Nephron progenitor cell (in vitro differentiated cells): Measurements from ENCODE around the gene TEX29.

Experiments used
- DNase-seq: peaks from one replicate; pipeline ENCODE4 v3.0.0; 2021
- H3K27ac Mint-ChIP-seq: 2 replicates; pipeline ENCODE4 v1.8.0; 2021; ENCODE audit warnings: mild to moderate bottlenecking, moderate library complexity, mixed read lengths
- H3K27me3 Mint-ChIP-seq: 2 replicates; pipeline ENCODE4 v1.8.0; 2021; ENCODE audit warnings: mild to moderate bottlenecking, low read depth, mixed read lengths; ENCODE audit not compliant: poor library complexity
- H3K36me3 Mint-ChIP-seq: 2 replicates; pipeline ENCODE4 v1.8.0; 2021; ENCODE audit warnings: low read depth, mixed read lengths
- H3K4me1 Mint-ChIP-seq: 2 replicates; pipeline ENCODE4 v1.8.0; 2021; ENCODE audit warnings: mixed read lengths
- H3K4me3 Mint-ChIP-seq: 2 replicates; pipeline ENCODE4 v1.8.0; 2021; ENCODE audit warnings: mild to moderate bottlenecking, moderate library complexity, mixed read lengths
- H3K9me3 Mint-ChIP-seq: 2 replicates; pipeline ENCODE4 v1.8.0; 2021; ENCODE audit warnings: mild to moderate bottlenecking, moderate library complexity, mixed read lengths
- TF ChIP-seq, protein P1 (sequence below): fragments of 200-600 bp; sonication (generic); IDR thresholded peaks from 2 replicates; pipeline ENCODE4 v1.5.0; 2021; ENCODE audit warnings: antibody characterized with exemption

Gene TEX29

DNA sequence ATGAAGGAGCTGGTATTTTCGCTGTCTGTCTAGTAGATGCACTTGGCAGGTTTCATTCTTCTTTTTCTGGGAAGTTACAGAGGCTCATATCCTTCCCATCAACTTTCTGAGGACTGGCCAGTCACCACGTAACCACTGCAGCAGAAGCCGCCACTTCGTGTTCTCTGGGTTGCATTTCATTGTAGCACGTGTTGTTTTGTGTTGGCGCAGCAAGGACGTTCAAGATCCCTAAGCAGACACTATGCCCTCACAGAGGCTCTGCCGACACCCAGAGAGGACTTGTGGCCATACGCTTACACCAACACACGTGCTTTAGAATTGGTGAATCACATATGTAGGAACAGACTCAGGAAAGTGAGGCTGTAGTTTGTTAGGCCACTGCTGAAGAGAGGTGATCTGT, 42.2 kb upstream of the TEX29 start:
- Mint-ChIP-seq H3K27ac (peak overlapping the region; percentile 64), H3K9me3 (no peaks in the 10 kb centered on the region), H3K4me1 (no peaks in the 10 kb centered on the region), H3K4me3 (no peak overlapping the region), H3K36me3 (peaks cover 39% of the 10 kb centered on the region), H3K27me3 (no peaks in the 10 kb centered on the region)
- no peak for DNase-seq
- TF ChIP-seq, protein P1, sequence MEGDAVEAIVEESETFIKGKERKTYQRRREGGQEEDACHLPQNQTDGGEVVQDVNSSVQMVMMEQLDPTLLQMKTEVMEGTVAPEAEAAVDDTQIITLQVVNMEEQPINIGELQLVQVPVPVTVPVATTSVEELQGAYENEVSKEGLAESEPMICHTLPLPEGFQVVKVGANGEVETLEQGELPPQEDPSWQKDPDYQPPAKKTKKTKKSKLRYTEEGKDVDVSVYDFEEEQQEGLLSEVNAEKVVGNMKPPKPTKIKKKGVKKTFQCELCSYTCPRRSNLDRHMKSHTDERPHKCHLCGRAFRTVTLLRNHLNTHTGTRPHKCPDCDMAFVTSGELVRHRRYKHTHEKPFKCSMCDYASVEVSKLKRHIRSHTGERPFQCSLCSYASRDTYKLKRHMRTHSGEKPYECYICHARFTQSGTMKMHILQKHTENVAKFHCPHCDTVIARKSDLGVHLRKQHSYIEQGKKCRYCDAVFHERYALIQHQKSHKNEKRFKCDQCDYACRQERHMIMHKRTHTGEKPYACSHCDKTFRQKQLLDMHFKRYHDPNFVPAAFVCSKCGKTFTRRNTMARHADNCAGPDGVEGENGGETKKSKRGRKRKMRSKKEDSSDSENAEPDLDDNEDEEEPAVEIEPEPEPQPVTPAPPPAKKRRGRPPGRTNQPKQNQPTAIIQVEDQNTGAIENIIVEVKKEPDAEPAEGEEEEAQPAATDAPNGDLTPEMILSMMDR, result no peak

DNA sequence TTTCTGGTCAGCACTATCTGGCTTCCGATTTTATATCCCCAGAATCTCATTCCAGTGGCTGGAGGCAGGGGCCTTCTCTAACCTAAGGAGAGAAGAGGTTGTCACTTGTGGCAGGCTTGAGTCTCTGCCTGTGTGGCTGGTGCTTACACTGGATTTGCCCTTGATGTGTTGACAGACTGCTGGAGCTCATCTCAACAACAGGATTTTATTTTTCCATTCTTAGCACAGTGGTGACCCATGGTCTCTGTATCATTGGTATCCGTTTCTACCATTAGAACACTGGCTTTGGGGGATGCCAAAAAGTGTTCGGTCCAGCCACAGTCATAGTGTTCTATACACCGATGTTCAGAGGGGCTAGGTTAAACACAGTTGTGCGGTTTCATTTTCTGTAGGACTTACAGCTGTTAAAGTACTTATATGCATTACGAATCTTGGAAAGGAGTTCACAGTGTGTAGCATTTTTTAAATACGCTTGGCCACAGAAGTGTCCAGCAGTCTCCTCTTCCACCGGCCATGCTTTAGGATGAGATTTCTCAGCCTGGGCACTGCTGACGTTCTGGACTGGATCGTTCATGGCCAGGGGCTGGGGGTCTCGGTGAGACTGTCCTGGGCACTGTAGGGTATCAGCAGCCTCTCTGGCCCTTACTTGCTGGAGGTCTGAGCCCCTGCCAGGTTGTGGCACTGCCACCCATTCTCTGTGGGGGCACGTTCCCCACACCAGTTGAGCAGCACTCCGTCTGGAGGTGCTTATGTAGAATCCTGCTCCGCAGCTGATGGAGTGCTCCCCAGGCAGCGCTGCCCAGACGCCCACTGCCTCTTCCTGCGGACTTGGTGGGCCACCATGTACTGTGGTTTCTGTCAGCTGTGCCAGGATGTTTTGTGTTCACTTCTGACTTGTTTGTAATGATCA, 41.4 kb upstream of the TEX29 start:
- TF ChIP-seq, protein P1, result no peak
- H3K4me3 Mint-ChIP-seq, result no peak overlapping the region
- peaks cover 46% of the 10 kb centered on the region for H3K36me3 Mint-ChIP-seq
- H3K4me1 Mint-ChIP-seq, result no peaks in the 10 kb centered on the region
- no peak for DNase-seq
- no peaks in the 10 kb centered on the region for H3K9me3 Mint-ChIP-seq
- H3K27me3 Mint-ChIP-seq, result no peaks in the 10 kb centered on the region
- no peak overlapping the region for H3K27ac Mint-ChIP-seq

DNA sequence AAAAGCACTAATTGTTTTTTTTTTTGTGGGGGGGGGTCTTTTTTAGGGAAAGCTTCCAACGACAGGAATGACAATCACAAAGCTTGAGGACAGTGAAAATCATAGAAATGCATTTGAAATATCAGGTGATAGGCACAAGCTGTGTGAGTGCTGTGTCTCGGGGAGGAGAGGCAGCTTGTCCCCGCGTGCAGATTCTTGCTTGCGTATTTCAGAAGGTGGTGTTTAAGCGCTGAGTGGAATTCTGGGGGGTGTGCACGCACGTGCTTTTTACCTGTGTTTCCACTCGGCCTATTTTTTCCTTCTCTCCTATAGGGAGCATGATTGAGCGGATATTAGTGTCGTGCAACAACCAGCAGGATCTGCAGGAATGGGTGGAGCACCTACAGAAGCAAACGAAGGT, 40.2 kb upstream of the TEX29 start:
- DNase-seq, result no peak
- Mint-ChIP-seq H3K4me1 (no peaks in the 10 kb centered on the region), H3K4me3 (no peak overlapping the region), H3K27ac (no peak overlapping the region), H3K27me3 (no peaks in the 10 kb centered on the region), H3K36me3 (peaks cover 50% of the 10 kb centered on the region), H3K9me3 (no peaks in the 10 kb centered on the region)
- TF ChIP-seq, protein P1, result no peak

DNA sequence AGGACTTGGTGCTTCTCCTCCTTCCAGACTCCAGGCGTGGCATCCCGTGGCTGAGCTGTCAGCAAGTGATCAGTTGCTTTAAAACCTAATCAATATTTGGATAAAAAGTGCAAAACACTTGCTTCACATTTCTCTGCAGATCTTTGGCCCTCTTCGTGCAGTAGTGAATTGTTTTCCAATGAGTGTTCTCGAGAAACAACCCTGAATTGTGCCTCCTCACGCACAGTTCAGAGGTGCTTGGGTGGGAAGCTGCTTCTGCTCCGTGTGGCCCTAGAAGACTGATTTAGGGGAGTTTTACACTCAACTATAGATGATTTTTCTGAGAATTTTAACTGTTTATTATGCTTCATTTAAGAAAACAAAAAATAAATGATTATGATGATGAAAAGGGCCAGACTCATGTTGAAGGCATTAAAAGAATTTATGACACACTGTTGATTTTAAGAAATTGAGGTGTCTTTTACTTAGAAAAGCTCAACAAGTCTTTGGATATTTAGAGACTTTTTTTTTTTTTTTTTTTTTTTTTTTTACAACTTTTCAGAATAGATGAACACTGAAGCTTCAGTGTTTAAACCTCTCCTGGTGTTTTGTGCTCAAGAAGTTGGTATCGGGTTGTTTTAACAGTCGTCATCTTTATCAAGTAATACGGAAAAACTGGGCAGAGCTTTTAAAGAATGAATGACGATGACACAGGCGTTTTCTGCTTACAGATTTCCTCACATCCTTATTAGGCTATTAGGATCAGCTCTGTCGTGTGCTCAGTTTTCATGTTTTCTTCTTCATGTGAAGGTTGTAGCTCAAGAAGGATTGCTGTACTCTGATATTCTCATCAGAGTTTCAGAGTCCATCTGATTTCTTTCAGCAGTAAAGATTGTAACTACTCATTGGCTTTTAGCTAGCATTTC, 39.5 kb upstream of the TEX29 start:
- no peaks in the 10 kb centered on the region for H3K4me1 Mint-ChIP-seq
- H3K9me3 Mint-ChIP-seq, result no peaks in the 10 kb centered on the region
- no peak overlapping the region for H3K27ac Mint-ChIP-seq
- TF ChIP-seq, protein P1, result no peak
- no peak overlapping the region for H3K4me3 Mint-ChIP-seq
- no peak for DNase-seq
- H3K36me3 Mint-ChIP-seq, result peaks cover 49% of the 10 kb centered on the region
- no peaks in the 10 kb centered on the region for H3K27me3 Mint-ChIP-seq

DNA sequence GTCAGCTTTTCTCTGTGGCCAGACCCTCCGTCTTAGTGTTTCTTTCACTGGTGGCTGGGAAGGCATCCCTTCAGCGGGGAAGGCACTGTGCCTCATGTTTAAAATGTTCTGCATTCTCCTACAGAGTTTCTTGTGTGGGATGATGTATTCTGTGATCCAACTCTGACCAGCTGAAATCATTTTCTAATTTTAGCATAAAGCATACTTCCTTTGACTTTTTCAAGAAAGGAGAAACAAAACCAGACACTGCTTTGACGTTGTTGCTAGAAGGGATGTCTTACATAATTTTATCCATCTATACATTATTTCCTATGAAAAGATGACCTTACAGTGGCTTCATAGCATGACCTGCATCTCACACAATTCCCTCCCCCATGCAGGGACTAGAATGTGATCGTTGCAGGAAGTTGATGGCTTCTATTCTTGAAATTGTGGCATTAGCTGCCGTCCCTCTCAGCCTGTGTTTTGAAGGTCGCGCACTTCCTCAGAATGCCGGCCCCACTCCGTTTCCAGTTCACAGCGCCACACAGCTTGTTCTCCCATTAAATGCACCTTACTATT, 38.6 kb upstream of the TEX29 start:
- no peaks in the 10 kb centered on the region for H3K4me1 Mint-ChIP-seq
- no peaks in the 10 kb centered on the region for H3K27me3 Mint-ChIP-seq
- H3K36me3 Mint-ChIP-seq, result peaks cover 57% of the 10 kb centered on the region
- no peaks in the 10 kb centered on the region for H3K9me3 Mint-ChIP-seq
- TF ChIP-seq, protein P1, result no peak
- no peak overlapping the region for H3K4me3 Mint-ChIP-seq
- no peak for DNase-seq
- no peak overlapping the region for H3K27ac Mint-ChIP-seq
